Left forelimb (tissue), 1 donor: ENCODE measurements around the gene CELA2B.
A peak's percentile ranks its signal among the peaks of the same experiment; 100 is the strongest.

Experiments
- DNase-seq: peaks from one replicate; pipeline ENCODE4 v3.0.0-alpha.2; 2018; ENCODE audit warnings: low spot score

The CELA2B gene

DNA sequence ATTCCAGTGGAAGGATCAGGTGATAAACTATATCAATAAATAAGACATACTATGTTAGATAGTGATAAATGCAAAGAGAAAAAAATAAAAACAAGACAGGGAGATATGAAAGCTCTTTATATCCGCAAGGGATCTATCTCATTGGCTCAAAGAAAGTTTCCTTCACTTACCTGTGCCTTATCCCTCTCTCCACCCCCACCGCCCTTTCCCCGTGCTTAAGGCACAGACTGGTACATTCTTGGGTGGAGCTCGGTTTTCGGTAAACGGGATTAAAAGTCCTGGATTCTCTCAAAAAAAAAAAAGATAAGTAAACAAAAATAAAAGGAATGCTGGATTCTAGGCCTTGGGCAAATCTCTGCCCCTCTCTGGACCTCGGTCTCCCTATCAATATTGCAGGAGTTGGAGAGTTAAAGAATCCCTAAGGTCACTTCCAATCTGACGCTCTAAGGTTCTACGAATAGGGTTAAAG lies 50.2 kb downstream of the CELA2B start:
- DNase-seq, result no peak

DNA sequence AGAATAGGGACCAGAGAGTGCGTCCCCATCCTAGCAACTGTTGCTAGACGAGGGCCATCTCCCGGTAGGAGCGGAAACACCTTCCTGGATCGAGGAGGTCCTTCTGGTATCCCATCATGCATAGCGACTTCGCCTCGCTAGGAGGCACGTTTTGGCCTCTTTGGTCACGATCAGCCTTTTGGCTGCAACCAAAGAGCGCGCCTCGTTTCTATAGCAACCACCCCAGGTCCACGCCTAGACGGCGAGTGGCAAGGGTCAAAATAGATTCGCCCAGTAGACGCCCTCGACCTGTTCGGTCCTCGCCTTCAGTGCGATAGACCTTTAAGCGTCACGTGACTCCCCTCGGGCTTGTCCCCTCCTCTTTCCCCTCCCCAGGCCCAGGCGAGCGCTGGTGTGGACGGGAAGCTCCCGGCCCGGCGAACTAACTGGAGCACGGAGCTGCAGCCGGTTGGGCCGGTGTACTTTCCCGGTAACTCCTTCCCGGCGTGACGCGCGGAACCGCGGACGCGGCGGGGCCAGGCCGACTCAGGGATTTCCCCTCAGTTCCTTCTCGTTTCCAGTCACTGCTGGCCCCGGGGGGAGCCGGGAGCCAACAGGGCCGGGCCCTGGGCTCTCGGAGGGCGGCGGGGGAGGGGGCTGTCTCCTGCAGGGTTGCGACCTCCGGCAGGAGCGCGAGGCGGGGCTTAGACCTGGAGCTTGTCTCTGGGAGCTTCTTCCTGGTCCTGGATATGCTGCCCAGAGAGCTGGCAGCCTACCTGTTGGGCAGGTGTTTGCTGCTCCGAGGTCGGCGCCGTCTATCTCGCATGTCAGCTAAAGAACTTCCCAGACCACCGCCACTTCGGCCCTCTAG lies 50.8 kb downstream of the CELA2B start, which contains the start of gene DNAJC16:
DNAJC16 (plus strand) TSS at position 359 of the 850 bp plus-strand sequence. CDS start 2,258 bp downstream, outside the sequence.
- peak; percentile 98 for DNase-seq

DNA sequence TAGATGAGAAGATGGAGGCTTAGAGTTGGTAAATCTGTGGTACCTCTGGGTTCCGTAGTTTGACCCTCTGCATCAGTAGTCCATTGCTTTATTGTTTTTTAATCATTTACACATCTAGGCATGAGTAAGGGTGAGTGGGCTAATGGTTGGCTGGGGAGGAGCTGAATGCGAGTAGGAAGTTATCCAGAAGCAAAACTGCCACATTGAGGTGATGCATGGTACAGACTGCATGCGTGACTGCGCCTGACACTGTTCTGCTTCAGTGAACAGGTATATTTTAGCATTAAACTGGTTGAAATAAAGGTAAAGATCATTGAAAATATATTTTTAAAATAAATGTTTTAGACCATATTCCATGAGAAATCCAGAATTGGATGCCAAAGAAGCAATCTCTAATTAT lies 55.1 kb downstream of the CELA2B start:
- DNase-seq, result no peak

DNA sequence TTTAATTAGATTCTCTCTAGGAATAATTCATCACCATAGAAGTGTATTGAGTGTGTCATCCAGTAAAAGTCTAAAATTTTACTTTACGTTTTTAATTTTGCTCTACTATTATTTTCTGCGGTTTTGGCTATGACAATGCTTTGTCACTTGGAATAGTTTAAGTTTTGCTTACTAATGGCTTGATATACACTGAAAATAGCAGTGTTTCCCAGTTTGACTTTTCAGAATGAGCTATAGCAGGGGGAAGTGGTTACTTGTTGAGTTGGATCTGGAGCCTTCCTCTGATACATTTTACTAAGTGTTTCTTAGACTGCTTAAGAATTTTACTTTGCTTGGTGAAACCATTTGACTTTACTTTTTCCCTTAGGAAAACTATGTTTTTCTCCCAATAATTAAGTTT lies 55.8 kb downstream of the CELA2B start:
- DNase-seq, result no peak

DNA sequence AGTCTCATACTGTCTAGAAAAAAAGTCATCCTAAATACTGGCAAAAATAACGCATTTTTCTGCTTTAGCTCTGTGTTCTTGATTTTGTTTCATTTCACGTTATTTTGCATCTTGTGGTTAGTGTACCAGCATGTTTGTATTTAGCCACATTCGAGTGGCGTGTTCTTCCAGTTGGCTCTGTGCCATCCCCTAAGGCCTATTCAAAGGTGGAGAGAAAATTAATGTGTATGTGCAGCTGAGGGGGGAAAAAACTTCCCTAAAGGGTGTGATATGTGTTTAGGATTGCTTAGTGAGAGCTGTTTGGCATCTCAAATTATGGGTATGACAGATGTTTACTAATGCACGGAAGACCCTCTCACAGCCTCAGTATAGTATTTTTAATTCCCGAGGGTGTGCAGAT lies 62.9 kb downstream of the CELA2B start:
- no peak for DNase-seq

DNA sequence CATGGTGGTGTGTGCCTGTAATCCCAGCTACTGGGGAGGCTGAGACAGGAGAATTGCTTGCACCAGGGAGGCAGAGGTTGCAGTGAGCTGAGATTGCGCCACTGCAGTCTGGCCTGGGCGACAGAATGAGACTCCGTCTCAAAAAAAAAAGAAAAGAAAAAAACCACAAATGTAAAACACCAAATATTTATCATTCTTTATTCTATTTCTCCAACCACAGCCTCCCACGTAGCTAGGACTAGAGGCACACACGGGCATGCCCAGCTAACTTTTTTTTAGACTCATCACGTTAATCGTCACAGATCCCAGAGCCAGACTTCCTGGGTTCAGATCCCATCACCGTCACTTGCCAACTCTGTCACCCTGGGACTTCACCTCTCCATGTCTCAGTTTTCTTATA lies 64.3 kb downstream of the CELA2B start:
- no peak for DNase-seq
